Thoracic aorta (tissue), 2 donors: ENCODE measurements around the gene TSEN54. TPM values are rescaled to one million over a fixed set of nuclear protein-coding genes. Genes with fewer than 3 reads are reported as not detected.

Source experiments
- ATAC-seq: fragments of 150-250 bp; one replicate; pipeline ENCODE4 v1.8.0; 2017; ENCODE audit warnings: low read depth; ENCODE audit not compliant: insufficient number of reproducible peaks, low FRiP score
- DNase-seq: peaks from one replicate; pipeline ENCODE4 v3.0.0-alpha.2; 2020; ENCODE audit warnings: low spot score
- H3K27ac ChIP-seq, 2 donors: fragments of 200-600 bp; sonication (generic); 1 replicate in 1 of 2; 2 replicates in 1 of 2; pipeline ENCODE4 v1.5.1; 2016; ENCODE audit warnings: mild to moderate bottlenecking in 2 of 2, moderate library complexity in 2 of 2
- H3K27me3 ChIP-seq: fragments of 200-600 bp; sonication (generic); replicated peaks from 2 replicates; pipeline ENCODE4 v1.6.0; 2016; ENCODE audit warnings: mild to moderate bottlenecking; ENCODE audit not compliant: insufficient read depth
- H3K36me3 ChIP-seq: fragments of 200-600 bp; sonication (generic); one replicate; pipeline ENCODE4 v1.5.1; 2016
- H3K4me1 ChIP-seq, 2 donors: fragments of 200-600 bp; sonication (generic); 1 replicate in 1 of 2; 2 replicates in 1 of 2; pipeline versions ENCODE4 v1.5.1 to v1.6.0; 2016; ENCODE audit warnings: low read depth in 2 of 2, mild to moderate bottlenecking in 1 of 2; ENCODE audit not compliant: control insufficient read depth in 1 of 2
- H3K4me3 ChIP-seq: fragments of 200-600 bp; sonication (generic); 2 replicates; pipeline ENCODE4 v1.5.1; 2016; ENCODE audit warnings: mild to moderate bottlenecking
- H3K9me3 ChIP-seq: fragments of 200-600 bp; sonication (generic); 2 replicates; pipeline ENCODE4 v1.5.1; 2016
- CTCF ChIP-seq: fragments of 200-600 bp; sonication (generic); IDR thresholded peaks from one replicate; pipeline ENCODE4 v1.5.1; 2019; ENCODE audit warnings: antibody characterized with exemption
- total RNA-seq, 2 donors: library from RNA; depleted of rRNA; stranded (reverse); fragments of >200 nt; gene quantifications; one replicate each; pipeline versions ENCODE4 v1.1.0 to v1.2.3, GENCODE V29; 2016

TSEN54 gene
- total RNA-seq, 2 donors from 2014 or later = 17.1 to 48.6 TPM

- Histone ChIP-seq H3K4me3 (no peak overlapping the region), H3K4me1 (peaks cover 1 to 11% of the 10 kb centered on the region in 2 donors), H3K27ac (no peak overlapping the region), H3K27me3 (no peaks in the 10 kb centered on the region), H3K9me3 (no peaks in the 10 kb centered on the region), H3K36me3 (no peaks in the 10 kb centered on the region)
- DNase-seq (no peak), ATAC-seq (no peak)
- TF ChIP-seq CTCF = no peak
Observed at GRCh38 chr17:75482098-75482942, 34.0 kb upstream of the TSEN54 start.

- Histone ChIP-seq H3K4me1 (peaks cover 0 to 21% of the 10 kb centered on the region in 2 donors), H3K36me3 (no peaks in the 10 kb centered on the region), H3K27ac (no peak overlapping the region), H3K4me3 (no peak overlapping the region), H3K27me3 (no peaks in the 10 kb centered on the region), H3K9me3 (no peaks in the 10 kb centered on the region)
- no peak for TF ChIP-seq CTCF
- ATAC-seq (no peak), DNase-seq (no peak)
Observed at GRCh38 chr17:75485688-75486087, 30.6 kb upstream of the TSEN54 start.

GRCh38 chr17:75486151-75486550 lies 30.2 kb upstream of the TSEN54 start:
- DNase-seq (no peak), ATAC-seq (no peak)
- Histone ChIP-seq H3K27ac (no peak overlapping the region), H3K27me3 (no peaks in the 10 kb centered on the region), H3K4me3 (no peak overlapping the region), H3K36me3 (no peaks in the 10 kb centered on the region), H3K4me1 (peaks cover 0 to 25% of the 10 kb centered on the region in 2 donors), H3K9me3 (no peaks in the 10 kb centered on the region)
- no peak for TF ChIP-seq CTCF

- H3K4me3 ChIP-seq = no peak overlapping the region
- H3K27ac ChIP-seq = peak overlapping the region in 1 of 2 donors; percentile 25
- no peak for DNase-seq
- peaks cover 8% of the 10 kb centered on the region for H3K36me3 ChIP-seq
- ATAC-seq = no peak
- peaks cover 0 to 25% of the 10 kb centered on the region in 2 donors for H3K4me1 ChIP-seq
- no peak for TF ChIP-seq CTCF
- H3K27me3 ChIP-seq = no peaks in the 10 kb centered on the region
- H3K9me3 ChIP-seq = no peaks in the 10 kb centered on the region
Observed at GRCh38 chr17:75486951-75487350, 29.4 kb upstream of the TSEN54 start.

- TF ChIP-seq CTCF = no peak
- H3K27ac ChIP-seq = peak overlapping the region in 1 of 2 donors; percentile 25
- no peaks in the 10 kb centered on the region for H3K27me3 ChIP-seq
- DNase-seq (no peak), ATAC-seq (no peak)
- no peak overlapping the region for H3K4me3 ChIP-seq
- H3K4me1 ChIP-seq = peaks cover 0 to 25% of the 10 kb centered on the region in 2 donors
- peaks cover 12% of the 10 kb centered on the region for H3K36me3 ChIP-seq
- no peaks in the 10 kb centered on the region for H3K9me3 ChIP-seq
Observed at GRCh38 chr17:75487351-75488070, 28.8 kb upstream of the TSEN54 start.
